Esophagus squamous epithelium (tissue), 5 donors: Measurements from ENCODE around the gene KRTAP9-8. TPM values are rescaled to one million over a fixed set of nuclear protein-coding genes. Genes with fewer than 3 reads are reported as not detected.
"Not testable (repeated sequence)": the region's sequence is repeated elsewhere in the genome, so short reads cannot be mapped to it uniquely, and the experiment has no call there.

Experiments
- DNase-seq: peaks from one replicate; lab custom pipeline; 2025; lab: John Stamatoyannopoulos, UW
- H3K27ac ChIP-seq, 4 donors: fragments of 200-600 bp; sonication (generic); one replicate each; pipeline ENCODE4 v1.5.1; 2016 to 2019; ENCODE audit warnings: mild to moderate bottlenecking in 1 of 4
- H3K27me3 ChIP-seq, 4 donors: fragments of 200-600 bp; sonication (generic); 1 replicate in 3 of 4; 2 replicates in 1 of 4; pipeline versions ENCODE4 v1.5.1 to v1.6.0; 2017 to 2021; ENCODE audit warnings: antibody characterized with exemption in 1 of 4
- H3K36me3 ChIP-seq, 3 donors: fragments of 200-600 bp; sonication (generic); one replicate each; pipeline ENCODE4 v1.5.1; 2016 to 2019
- H3K4me1 ChIP-seq, 3 donors: fragments of 200-600 bp; sonication (generic); one replicate each; pipeline ENCODE4 v1.5.1; 2017 to 2019
- H3K4me3 ChIP-seq, 4 donors: fragments of 200-600 bp; sonication (generic); 1 replicate in 3 of 4; 2 replicates in 1 of 4; pipeline ENCODE4 v1.5.1; 2016 to 2019; ENCODE audit warnings: mild to moderate bottlenecking in 2 of 4, moderate library complexity in 1 of 4
- H3K9me3 ChIP-seq, 3 donors: fragments of 200-600 bp; sonication (generic); one replicate each; pipeline ENCODE4 v1.5.1; 2016 to 2019
- POLR2A ChIP-seq, 4 donors: fragments of 450-650 bp; IDR thresholded peaks; one replicate each; pipeline ENCODE4 v1.6.1; 2017; ENCODE audit warnings: antibody characterized with exemption in 4 of 4, mild to moderate bottlenecking in 4 of 4, moderate library complexity in 3 of 4
- WGBS, 2 donors: methylation state at CpG; one replicate each; pipeline ENCODE4 v1.1.5; 2018; 5-methylcytosine and 5-hydroxymethylcytosine counted together
- intact Hi-C: fragments of 100-400 bp; cut with DNase I; formaldehyde crosslinking; loops from one replicate; pipeline ENCODE4 v1.15.0; 2022
- total RNA-seq, 4 donors: library from RNA; depleted of rRNA; stranded (reverse); fragments of >200 nt; gene quantifications; one replicate each; pipeline ENCODE4 v1.1.0, GENCODE V29; 2016
- TF ChIP-seq, protein P1 (sequence below), 6 experiments: fragments of 450-650 bp in 4 of 6; fragments of 200-600 bp in 2 of 6; sonication (generic) in 2 of 6; IDR thresholded peaks; one replicate each; pipeline ENCODE4 v1.5.1; 2016 to 2019; ENCODE audit warnings: antibody characterized with exemption in 6 of 6, mild to moderate bottlenecking in 4 of 6, moderate library complexity in 4 of 6
- donor health status: DM: yes; HTN: yes; CAD: no.

KRTAP9-8 gene
- total RNA-seq, 4 donors from 2014 or later = not detected

DNA sequence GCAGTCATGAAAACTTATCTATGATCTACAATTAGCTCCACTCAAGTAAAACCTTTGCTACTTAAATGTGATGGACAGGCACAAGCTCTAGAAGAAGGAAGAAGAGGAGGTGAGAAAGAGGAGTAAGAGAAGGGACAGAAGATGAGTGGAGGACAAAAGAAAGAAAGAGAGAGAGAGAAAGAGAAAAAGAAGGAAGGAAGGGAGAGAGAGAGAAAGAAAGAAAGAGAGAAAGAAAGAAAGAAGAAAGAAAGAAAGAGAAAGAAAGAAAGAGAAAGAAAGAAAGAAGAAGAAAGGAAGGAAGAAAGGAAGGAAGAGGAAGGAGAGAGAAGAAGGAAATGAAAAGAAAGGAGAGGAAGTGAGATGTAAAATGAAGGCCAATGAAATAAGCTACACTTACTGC is 7.7 kb upstream of the KRTAP9-8 start:
- no peak overlapping the region for H3K4me3 ChIP-seq
- H3K27ac ChIP-seq = no peak overlapping the region
- H3K9me3 ChIP-seq = no peaks in the 10 kb centered on the region
- peaks cover 0 to 35% (median 0%) of the 10 kb centered on the region in 4 donors for H3K27me3 ChIP-seq
- H3K36me3 ChIP-seq = no peaks in the 10 kb centered on the region
- no peak for TF ChIP-seq POLR2A (IDR thresholded peaks at IDR 0.05)
- TF ChIP-seq, protein P1, sequence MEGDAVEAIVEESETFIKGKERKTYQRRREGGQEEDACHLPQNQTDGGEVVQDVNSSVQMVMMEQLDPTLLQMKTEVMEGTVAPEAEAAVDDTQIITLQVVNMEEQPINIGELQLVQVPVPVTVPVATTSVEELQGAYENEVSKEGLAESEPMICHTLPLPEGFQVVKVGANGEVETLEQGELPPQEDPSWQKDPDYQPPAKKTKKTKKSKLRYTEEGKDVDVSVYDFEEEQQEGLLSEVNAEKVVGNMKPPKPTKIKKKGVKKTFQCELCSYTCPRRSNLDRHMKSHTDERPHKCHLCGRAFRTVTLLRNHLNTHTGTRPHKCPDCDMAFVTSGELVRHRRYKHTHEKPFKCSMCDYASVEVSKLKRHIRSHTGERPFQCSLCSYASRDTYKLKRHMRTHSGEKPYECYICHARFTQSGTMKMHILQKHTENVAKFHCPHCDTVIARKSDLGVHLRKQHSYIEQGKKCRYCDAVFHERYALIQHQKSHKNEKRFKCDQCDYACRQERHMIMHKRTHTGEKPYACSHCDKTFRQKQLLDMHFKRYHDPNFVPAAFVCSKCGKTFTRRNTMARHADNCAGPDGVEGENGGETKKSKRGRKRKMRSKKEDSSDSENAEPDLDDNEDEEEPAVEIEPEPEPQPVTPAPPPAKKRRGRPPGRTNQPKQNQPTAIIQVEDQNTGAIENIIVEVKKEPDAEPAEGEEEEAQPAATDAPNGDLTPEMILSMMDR (IDR thresholded peaks at IDR 0.05) = no peak
- no peaks in the 10 kb centered on the region for H3K4me1 ChIP-seq
- DNase-seq = no peak
- intact Hi-C loops = no loop called here

DNA sequence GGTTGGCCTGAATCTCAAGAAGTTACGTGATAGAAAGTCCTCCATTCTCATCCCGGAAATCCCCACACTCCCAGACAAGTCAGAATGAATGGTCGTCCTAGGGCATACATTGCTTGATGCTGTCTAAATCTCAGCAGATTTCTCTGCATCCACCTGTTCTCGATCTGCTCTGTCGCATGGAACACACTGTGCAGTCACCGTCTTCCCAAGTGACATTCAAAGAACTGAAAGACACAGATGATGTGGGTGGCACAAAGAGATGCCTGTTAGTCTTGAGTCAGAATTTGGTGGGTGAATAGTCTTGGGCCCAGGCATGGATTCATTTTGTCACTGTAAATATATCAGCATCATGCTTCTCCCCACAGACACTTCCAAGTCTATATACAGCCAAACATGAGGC is 6.1 kb upstream of the KRTAP9-8 start:
- 84 to 92% methylated on average over 6 of the region's 6 CpGs for WGBS, 2 donors
- H3K27ac ChIP-seq = no peak overlapping the region
- H3K36me3 ChIP-seq = no peaks in the 10 kb centered on the region
- DNase-seq = no peak
- H3K4me1 ChIP-seq = no peaks in the 10 kb centered on the region
- H3K4me3 ChIP-seq = no peak overlapping the region
- H3K9me3 ChIP-seq = no peaks in the 10 kb centered on the region
- H3K27me3 ChIP-seq = peaks cover 0 to 27% (median 0%) of the 10 kb centered on the region in 4 donors
- no peak for TF ChIP-seq POLR2A (IDR thresholded peaks at IDR 0.05)
- TF ChIP-seq, protein P1 (IDR thresholded peaks at IDR 0.05) = no peak
- intact Hi-C loops = no loop called here

DNA sequence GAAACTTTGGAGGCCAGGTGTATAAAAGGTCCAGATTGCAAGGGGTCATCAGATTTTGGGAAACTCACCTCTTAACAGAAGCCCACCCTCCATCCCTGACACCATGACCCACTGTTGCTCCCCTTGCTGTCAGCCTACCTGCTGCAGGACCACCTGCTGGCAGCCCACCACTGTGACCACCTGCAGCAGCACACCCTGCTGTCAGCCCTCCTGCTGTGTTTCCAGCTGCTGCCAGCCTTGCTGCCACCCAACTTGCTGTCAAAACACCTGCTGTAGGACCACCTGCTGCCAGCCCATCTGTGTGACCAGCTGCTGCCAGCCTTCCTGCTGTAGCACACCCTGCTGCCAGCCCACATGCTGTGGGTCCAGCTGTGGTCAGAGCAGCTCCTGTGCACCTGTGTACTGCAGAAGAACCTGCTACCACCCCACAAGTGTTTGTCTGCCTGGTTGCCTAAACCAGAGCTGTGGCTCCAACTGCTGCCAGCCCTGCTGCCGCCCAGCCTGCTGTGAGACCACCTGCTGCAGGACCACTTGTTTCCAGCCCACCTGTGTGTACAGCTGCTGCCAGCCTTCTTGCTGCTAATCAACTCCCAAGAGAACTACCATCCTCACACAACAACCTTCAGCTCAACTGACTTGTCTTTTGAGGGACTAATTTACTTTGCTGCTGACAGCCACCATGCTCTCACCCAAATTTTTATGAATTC is 5.2 kb upstream of the KRTAP9-8 start, which contains the start of gene KRTAP9-3:
Gene KRTAP9-3 (plus strand): TSS at position 51 of the 707 bp plus-strand sequence. CDS start 53 bp downstream, at position 104.
- WGBS, 2 donors = 67 to 83% methylated on average over 1 of the region's 1 CpG
- H3K4me3 ChIP-seq, H3K36me3 ChIP-seq, intact Hi-C loops, H3K27ac ChIP-seq, H3K9me3 ChIP-seq, H3K4me1 ChIP-seq, DNase-seq: not testable (repeated sequence)
- H3K27me3 ChIP-seq = peaks cover 0 to 27% (median 0%) of the 10 kb centered on the region in 4 donors

DNA sequence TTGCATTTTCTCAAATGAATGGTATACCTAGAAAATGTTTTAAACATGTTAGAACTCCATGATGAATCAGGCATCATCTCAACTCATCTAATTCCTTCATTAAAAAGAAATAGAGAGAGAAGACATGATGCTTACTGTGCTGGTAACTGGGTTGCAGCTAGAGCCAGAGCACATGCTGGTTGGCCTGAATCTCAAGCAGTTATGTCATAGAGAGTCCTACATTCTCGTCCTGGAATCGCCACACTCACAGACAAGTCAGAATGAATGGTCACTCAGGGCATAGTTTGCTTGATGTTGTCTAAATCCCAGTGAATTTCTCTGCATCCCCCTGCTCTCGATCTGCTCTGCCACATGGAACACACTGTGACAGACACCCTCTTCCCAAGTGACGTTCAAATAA is 683 bp upstream of the KRTAP9-8 start:
- H3K9me3 ChIP-seq, intact Hi-C loops, H3K36me3 ChIP-seq, H3K4me1 ChIP-seq, H3K4me3 ChIP-seq, DNase-seq, H3K27ac ChIP-seq: not testable (repeated sequence)
- H3K27me3 ChIP-seq = peaks cover 0 to 29% (median 0%) of the 10 kb centered on the region in 4 donors
- 68 to 88% methylated on average over 3 to 4 of the region's 4 CpGs for WGBS, 2 donors

DNA sequence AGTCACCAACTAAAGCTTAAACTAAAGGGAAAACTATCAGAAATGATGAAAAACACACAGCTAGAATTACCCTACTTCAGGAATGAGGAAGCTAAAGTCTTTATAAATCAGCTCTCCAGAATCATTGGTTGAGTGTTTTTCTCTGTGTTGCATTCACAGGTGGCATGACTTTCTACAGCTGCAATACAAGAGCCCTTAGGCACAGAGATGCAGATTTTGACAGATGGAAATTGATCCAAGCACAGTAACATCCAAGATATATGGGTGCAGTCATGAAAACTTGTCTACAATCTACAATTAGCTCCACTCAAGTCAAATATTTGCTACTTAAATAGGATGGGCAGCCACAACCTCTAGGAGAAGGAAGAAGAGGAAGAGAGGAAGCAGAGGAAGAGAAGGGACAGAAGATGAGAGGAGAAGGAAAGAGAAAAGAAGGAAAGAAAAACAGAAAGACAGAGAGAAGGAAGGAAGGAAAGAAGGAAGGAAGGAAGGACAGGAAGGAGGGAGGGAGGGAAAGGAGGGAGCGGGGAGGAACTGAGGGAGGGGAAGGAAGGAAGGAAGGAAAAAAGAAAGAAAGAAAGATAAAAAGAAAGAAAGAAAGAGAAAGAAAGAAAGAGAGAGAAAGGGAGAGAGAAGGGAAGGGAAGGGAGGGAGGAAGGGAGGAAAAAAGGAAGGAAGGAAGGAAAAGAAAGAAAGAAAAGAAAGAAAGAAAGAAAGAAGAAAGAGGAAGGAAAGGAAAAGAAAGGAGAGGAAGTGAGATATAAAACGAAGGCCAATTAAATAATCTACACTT is 9.4 kb downstream of the KRTAP9-8 start:
- intact Hi-C loops = not testable (repeated sequence)
- WGBS, 2 donors = 45 to 72% methylated on average over 2 of the region's 2 CpGs

DNA sequence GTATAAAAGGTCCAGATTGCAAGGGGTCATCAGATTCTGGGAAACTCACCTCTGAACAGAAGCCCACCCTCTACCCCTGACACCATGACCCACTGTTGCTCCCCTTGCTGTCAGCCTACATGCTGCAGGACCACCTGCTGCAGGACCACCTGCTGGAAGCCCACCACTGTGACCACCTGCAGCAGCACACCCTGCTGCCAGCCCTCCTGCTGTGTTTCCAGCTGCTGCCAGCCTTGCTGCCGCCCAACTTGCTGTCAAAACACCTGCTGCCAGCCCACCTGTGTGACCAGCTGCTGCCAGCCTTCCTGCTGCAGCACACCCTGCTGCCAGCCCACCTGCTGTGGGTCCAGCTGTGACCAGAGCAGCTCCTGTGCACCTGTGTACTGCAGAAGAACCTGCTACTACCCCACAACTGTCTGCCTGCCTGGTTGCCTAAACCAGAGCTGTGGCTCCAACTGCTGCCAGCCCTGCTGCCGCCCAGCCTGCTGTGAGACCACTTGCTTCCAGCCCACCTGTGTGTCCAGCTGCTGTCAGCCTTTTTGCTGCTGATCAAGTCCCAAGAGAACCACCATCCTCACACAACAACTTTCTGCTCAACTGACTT is 11.9 kb downstream of the KRTAP9-8 start, which contains the start of gene KRTAP9-4:
Gene KRTAP9-4 (plus strand): TSS at position 51 of the 604 bp plus-strand sequence. CDS start 34 bp downstream, at position 85.
- intact Hi-C loops, DNase-seq, H3K9me3 ChIP-seq, H3K36me3 ChIP-seq, H3K27ac ChIP-seq, H3K4me3 ChIP-seq, H3K4me1 ChIP-seq: not testable (repeated sequence)
- H3K27me3 ChIP-seq = peaks cover 0 to 21% (median 0%) of the 10 kb centered on the region in 4 donors
- 80% methylated on average over 1 of the region's 2 CpGs; no CpG with 5 or more reads in 1 of the 2 donors for WGBS, 2 donors

More for the DNA sequence above, 9.4 kb downstream of the KRTAP9-8 start:
- not testable (repeated sequence) for H3K4me3 ChIP-seq, H3K27ac ChIP-seq, DNase-seq, H3K4me1 ChIP-seq, H3K9me3 ChIP-seq, H3K36me3 ChIP-seq
- peaks cover 0 to 15% (median 0%) of the 10 kb centered on the region in 4 donors for H3K27me3 ChIP-seq
